ENCODE measurements around the gene PGS1. TPM values are rescaled to one million over a fixed set of nuclear protein-coding genes. Genes with fewer than 3 reads are reported as not detected.

Gene PGS1
- total RNA-seq, 1 donor from 2014 or later = 9.1 TPM

GRCh38 chr17:78346605-78347250 lies 31.7 kb upstream of the PGS1 start:
- no peak for ATAC-seq
- no peak for DNase-seq (ENCODE audit: low spot score)

GRCh38 chr17:78347453-78347852 lies 31.0 kb upstream of the PGS1 start:
- no peak for ATAC-seq
- DNase-seq (ENCODE audit: low spot score) = no peak

GRCh38 chr17:78348055-78348770 lies 30.2 kb upstream of the PGS1 start:
- DNase-seq (ENCODE audit: low spot score) = no peak
- no peak for ATAC-seq

- ATAC-seq = no peak
- DNase-seq (ENCODE audit: low spot score) = no peak
Observed at GRCh38 chr17:78349891-78350642, 28.4 kb upstream of the PGS1 start.

GRCh38 chr17:78351449-78352006 lies 26.9 kb upstream of the PGS1 start:
- peak; percentile 66 for ATAC-seq
- peak; percentile 97 for DNase-seq (ENCODE audit: low spot score)

GRCh38 chr17:78353834-78354233 lies 24.6 kb upstream of the PGS1 start:
- DNase-seq (ENCODE audit: low spot score) (no peak), ATAC-seq (no peak)

- DNase-seq (ENCODE audit: low spot score) (no peak), ATAC-seq (no peak)
Observed at GRCh38 chr17:78355045-78355641, 23.3 kb upstream of the PGS1 start.

- DNase-seq (ENCODE audit: low spot score) (peak; percentile 77), ATAC-seq (peak; percentile 2)
Observed at GRCh38 chr17:78355701-78356100, 22.7 kb upstream of the PGS1 start.

GRCh38 chr17:78356101-78356713 lies 22.2 kb upstream of the PGS1 start:
- ATAC-seq = no peak
- DNase-seq (ENCODE audit: low spot score) = no peak

GRCh38 chr17:78357177-78357586 lies 21.3 kb upstream of the PGS1 start:
- ATAC-seq = peak; percentile 13
- DNase-seq (ENCODE audit: low spot score) = peak; percentile 73

- DNase-seq (ENCODE audit: low spot score) (no peak), ATAC-seq (no peak)
Observed at GRCh38 chr17:78357672-78358537, 20.5 kb upstream of the PGS1 start.

GRCh38 chr17:78358538-78359320 lies 19.7 kb upstream of the PGS1 start:
- DNase-seq (ENCODE audit: low spot score) (no peak), ATAC-seq (no peak)

- ATAC-seq (peak; percentile 7), DNase-seq (ENCODE audit: low spot score) (peak; percentile 64)
Observed at GRCh38 chr17:78359321-78359996, 19.0 kb upstream of the PGS1 start.

- DNase-seq (ENCODE audit: low spot score) (peak; percentile 95), ATAC-seq (peak; percentile 76)
Observed at GRCh38 chr17:78359997-78360370, 18.5 kb upstream of the PGS1 start, which contains the start of gene SOCS3. SOCS3 (minus strand) TSS chr17:78360077; CDS start chr17:78359095, 982 bp downstream.

GRCh38 chr17:78360371-78361224 lies 17.9 kb upstream of the PGS1 start:
- peak; percentile 78 for ATAC-seq
- DNase-seq (ENCODE audit: low spot score) = peak; percentile 94

GRCh38 chr17:78361225-78361701 lies 17.2 kb upstream of the PGS1 start:
- ATAC-seq = no peak
- DNase-seq (ENCODE audit: low spot score) = no peak

GRCh38 chr17:78362232-78362631 lies 16.2 kb upstream of the PGS1 start:
- DNase-seq (ENCODE audit: low spot score) = no peak
- no peak for ATAC-seq
